Endothelial cell of umbilical vein (primary cell): ENCODE measurements around the gene MELTF. TPM values are rescaled to one million over a fixed set of nuclear protein-coding genes. Genes with fewer than 3 reads are reported as not detected.

Experiments
- BruUV-seq: library from RNA; stranded (reverse); fragments of 400-500 nt; replicated peaks from 2 replicates; lab custom pipeline; 2021; lab: Mats Ljungman, UMichigan
- CTCF ChIA-PET: fragments of 300-600, 350-600 bp; sonication (Branson Sonifier 250); formaldehyde crosslinking; loops from one replicate; lab custom pipeline; 2021; ENCODE audit warnings: antibody characterized with exemption, inconsistent platforms; lab: Charles Lee
- POLR2A ChIA-PET: fragments of 300-600, 350-600 bp; sonication (Branson Sonifier 250); formaldehyde crosslinking; loops from one replicate; lab custom pipeline; 2021; ENCODE audit warnings: antibody characterized with exemption, inconsistent platforms; lab: Charles Lee
- DNase-seq: peaks from one replicate; pipeline ENCODE4 v3.0.0-alpha.2; 2011; ENCODE audit warnings: low read depth, low spot score
- FAIRE-seq: peaks from 2 replicates; lab custom pipeline; 2011; peaks lifted over from hg19 to GRCh38; lab: Jason Lieb, UNC
- H2AFZ ChIP-seq: 2 replicates; pipeline ENCODE4 v1.6.0; 2012; ENCODE audit warnings: low read depth, low read length, control low read depth, inconsistent platforms
- H3K27ac ChIP-seq: 2 replicates; pipeline ENCODE4 v1.5.1; 2011; ENCODE audit warnings: low read depth, mild to moderate bottlenecking, control low read depth, low read length, moderate library complexity; ENCODE audit not compliant: insufficient read depth
- H3K27me3 ChIP-seq, 2 experiments: 2 replicates each; pipeline versions ENCODE4 v1.6.0 to v1.6.1; 2011; ENCODE audit warnings: low read length in 2 of 2, mixed read lengths in 1 of 2; ENCODE audit not compliant: control insufficient read depth in 2 of 2, insufficient read depth in 2 of 2
- H3K36me3 ChIP-seq, 2 experiments: 2 replicates in 1 of 2; 3 replicates in 1 of 2; pipeline ENCODE4 v1.5.1; 2011; ENCODE audit warnings: low read length in 2 of 2, mild to moderate bottlenecking in 1 of 2, moderate library complexity in 1 of 2; ENCODE audit not compliant: control insufficient read depth in 2 of 2, insufficient read depth in 2 of 2; ENCODE audit errors: extremely low read depth in 1 of 2
- H3K4me1 ChIP-seq: 3 replicates; pipeline ENCODE4 v1.5.1; 2011; ENCODE audit warnings: mild to moderate bottlenecking, low read length; ENCODE audit not compliant: control insufficient read depth, insufficient read depth; ENCODE audit errors: extremely low read depth
- H3K4me2 ChIP-seq: 2 replicates; pipeline ENCODE4 v1.6.1; 2011; ENCODE audit warnings: low read length, control low read depth, mixed read lengths; ENCODE audit not compliant: insufficient read depth
- H3K4me3 ChIP-seq, 3 experiments: fragments of 200-600 bp in 1 of 3; sonication (generic), shearing (Covaris generic) in 1 of 3; replicated peaks in 1 of 3; 2 replicates each; pipeline ENCODE4 v1.5.1; 2011 to 2016; ENCODE audit warnings: control low read depth in 3 of 3, low read length in 3 of 3, mild to moderate bottlenecking in 2 of 3, inconsistent platforms in 1 of 3, low read depth in 1 of 3, moderate library complexity in 1 of 3; ENCODE audit not compliant: insufficient read depth in 1 of 3
- H3K79me2 ChIP-seq: 2 replicates; pipeline ENCODE4 v1.6.0; 2012; ENCODE audit warnings: low read length, inconsistent platforms; ENCODE audit not compliant: control insufficient read depth, insufficient read depth
- H3K9ac ChIP-seq: replicated peaks from 2 replicates; pipeline ENCODE3; 2011; ENCODE audit warnings: low read length, control low read depth; ENCODE audit not compliant: insufficient read depth; ENCODE audit errors: extremely low read depth
- H3K9me1 ChIP-seq: replicated peaks from 3 replicates; pipeline ENCODE4 v1.6.0; 2011; ENCODE audit warnings: mild to moderate bottlenecking, low read length; ENCODE audit not compliant: control insufficient read depth, insufficient read depth; ENCODE audit errors: extremely low read depth
- H3K9me3 ChIP-seq: replicated peaks from 2 replicates; pipeline ENCODE4 v1.5.1; 2012; ENCODE audit warnings: low read length, inconsistent platforms; ENCODE audit not compliant: control insufficient read depth, insufficient read depth
- H4K20me1 ChIP-seq: replicated peaks from 2 replicates; pipeline ENCODE3; 2011; ENCODE audit warnings: mild to moderate bottlenecking, low read length; ENCODE audit not compliant: control insufficient read depth, insufficient read depth; ENCODE audit errors: extremely low read depth
- EZH2 ChIP-seq: IDR thresholded peaks from 2 replicates; pipeline ENCODE4 v1.6.1; 2012; ENCODE audit warnings: borderline replicate concordance, low read depth, mild to moderate bottlenecking, moderate library complexity, low read length, inconsistent platforms; ENCODE audit not compliant: severe bottlenecking
- JUN ChIP-seq: IDR thresholded peaks from 2 replicates; pipeline ENCODE4 v1.6.1; 2011; ENCODE audit warnings: borderline replicate concordance, low read depth; ENCODE audit not compliant: insufficient read length, insufficient read depth
- POLR2AphosphoS5 ChIP-seq: IDR thresholded peaks from 2 replicates; pipeline ENCODE4 v1.6.1; 2012; ENCODE audit warnings: low read depth, mild to moderate bottlenecking, control low read depth, low read length, moderate library complexity; ENCODE audit not compliant: insufficient read depth
- dilution Hi-C: fragments of 300-500 bp; cut with MboI; formaldehyde crosslinking; loops from one replicate; pipeline ENCODE4 v1.15.0; 2019; ENCODE audit warnings: low sequenced_read_pairs; ENCODE audit not compliant: extremely low pct_ligation_motif_present
- intact Hi-C: fragments of 100-400 bp; cut with micrococcal nuclease; formaldehyde crosslinking; loops from one replicate; pipeline ENCODE4 v1.10.0; 2022
- polyA plus RNA-seq, 4 experiments: library from polyadenylated mRNA; depleted of rRNA in 3 of 4; stranded (reverse) in 3 of 4; unstranded in 1 of 4; fragments of >200 nt; gene quantifications; 2 replicates each; pipeline versions ENCODE4 v1.2.1 to v1.2.3, GENCODE V29; 2011 to 2012; ENCODE audit warnings: missing spikeins in 1 of 4
- total RNA-seq: library from RNA; stranded (reverse); gene quantifications from 2 replicates; pipeline ENCODE4 v1.2.3, GENCODE V29; 2021
- TF ChIP-seq, protein P1 (sequence below), 2 donors: IDR thresholded peaks; 1 replicate in 1 of 2; 2 replicates in 1 of 2; pipeline ENCODE4 v1.5.1; 2011; ENCODE audit warnings: low read length in 2 of 2, mild to moderate bottlenecking in 2 of 2, moderate library complexity in 2 of 2, control low read depth in 1 of 2, inconsistent platforms in 1 of 2, low read depth in 1 of 2; ENCODE audit not compliant: insufficient read depth in 1 of 2; ENCODE audit errors: extremely low read depth in 1 of 2
- TF ChIP-seq, protein P2 (sequence below): IDR thresholded peaks from 2 replicates; pipeline ENCODE4 v1.6.1; 2011; ENCODE audit not compliant: insufficient read depth, insufficient read length

MELTF gene
- total and polyA plus RNA-seq, 2 donors (not counting 3 experiments of a cell fraction or from before 2014, with no cell fraction given) = 0.59 to 2.3 TPM

DNA sequence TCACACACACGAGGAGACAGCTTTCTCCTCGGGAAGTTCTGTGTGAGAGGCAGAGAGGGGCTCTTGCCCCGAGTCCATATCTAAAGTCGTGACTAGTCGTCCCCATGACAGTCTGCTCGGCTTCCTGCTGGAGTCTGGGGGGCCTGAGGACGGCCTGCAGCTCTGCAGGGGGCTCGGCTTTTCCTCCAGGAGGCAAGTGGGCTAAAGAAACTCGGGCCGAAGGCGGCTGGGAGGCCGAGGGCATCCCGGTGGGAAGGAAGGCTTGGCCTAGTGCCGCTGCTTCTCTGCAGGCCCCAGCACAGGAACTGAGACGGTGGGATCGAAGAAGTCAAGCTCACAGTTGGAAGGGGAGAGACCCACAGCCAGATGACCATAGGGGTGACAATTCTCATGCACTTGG lies 35.6 kb downstream of the MELTF start:
- Histone ChIP-seq H3K4me3 (no peak overlapping the region), H3K27ac (no peak overlapping the region), H3K9ac (no peak overlapping the region), H4K20me1 (no peaks in the 10 kb centered on the region), H3K9me3 (no peaks in the 10 kb centered on the region), H3K4me2 (no peak overlapping the region), H3K9me1 (no peaks in the 10 kb centered on the region), H3K36me3 (no peaks in the 10 kb centered on the region), H3K27me3 (no peaks in the 10 kb centered on the region), H3K79me2 (no peaks in the 10 kb centered on the region), H3K4me1 (no peaks in the 10 kb centered on the region), H2AFZ (no peak overlapping the region)
- no peak for FAIRE-seq
- TF ChIP-seq JUN (no peak), EZH2 (no peak), POLR2AphosphoS5 (no peak)
- TF ChIP-seq, protein P1, sequence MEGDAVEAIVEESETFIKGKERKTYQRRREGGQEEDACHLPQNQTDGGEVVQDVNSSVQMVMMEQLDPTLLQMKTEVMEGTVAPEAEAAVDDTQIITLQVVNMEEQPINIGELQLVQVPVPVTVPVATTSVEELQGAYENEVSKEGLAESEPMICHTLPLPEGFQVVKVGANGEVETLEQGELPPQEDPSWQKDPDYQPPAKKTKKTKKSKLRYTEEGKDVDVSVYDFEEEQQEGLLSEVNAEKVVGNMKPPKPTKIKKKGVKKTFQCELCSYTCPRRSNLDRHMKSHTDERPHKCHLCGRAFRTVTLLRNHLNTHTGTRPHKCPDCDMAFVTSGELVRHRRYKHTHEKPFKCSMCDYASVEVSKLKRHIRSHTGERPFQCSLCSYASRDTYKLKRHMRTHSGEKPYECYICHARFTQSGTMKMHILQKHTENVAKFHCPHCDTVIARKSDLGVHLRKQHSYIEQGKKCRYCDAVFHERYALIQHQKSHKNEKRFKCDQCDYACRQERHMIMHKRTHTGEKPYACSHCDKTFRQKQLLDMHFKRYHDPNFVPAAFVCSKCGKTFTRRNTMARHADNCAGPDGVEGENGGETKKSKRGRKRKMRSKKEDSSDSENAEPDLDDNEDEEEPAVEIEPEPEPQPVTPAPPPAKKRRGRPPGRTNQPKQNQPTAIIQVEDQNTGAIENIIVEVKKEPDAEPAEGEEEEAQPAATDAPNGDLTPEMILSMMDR (IDR thresholded peaks at IDR 0.05; ENCODE audit: extremely low read depth in 1 of 2, insufficient read depth in 1 of 2, low read depth in 1 of 2, low read length in 2 of 2) = no peak
- TF ChIP-seq, protein P2, sequence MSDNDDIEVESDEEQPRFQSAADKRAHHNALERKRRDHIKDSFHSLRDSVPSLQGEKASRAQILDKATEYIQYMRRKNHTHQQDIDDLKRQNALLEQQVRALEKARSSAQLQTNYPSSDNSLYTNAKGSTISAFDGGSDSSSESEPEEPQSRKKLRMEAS = no peak
- no TSS peak for BruUV-seq
- DNase-seq = no peak
- CTCF ChIA-PET = interaction anchor here (1.4 kb wide), 1 partner anchor 9 kb away, joined by 5 read pairs; no protein-coding TSS in a partner anchor
- POLR2A ChIA-PET = interaction anchor here (1.4 kb wide), 1 partner anchor 9 kb away, joined by 3 read pairs; no protein-coding TSS in a partner anchor
- dilution Hi-C loops = no loop called here
- intact Hi-C loops = no loop called here
